ENCODE data around the gene C11orf97. TPM values are rescaled to one million over a fixed set of nuclear protein-coding genes. Genes with fewer than 3 reads are reported as not detected.

The C11orf97 gene
- total and polyA plus RNA-seq, 2 experiments from 2014 or later, result 0.59 TPM; not detected in 1

- no peaks in the 10 kb centered on the region for H3K4me1 ChIP-seq (ENCODE audit: insufficient read depth)
- no peak overlapping the region for H3K4me3 ChIP-seq
- DNase-seq (ENCODE audit: low spot score), result no peak
- no peaks in the 10 kb centered on the region for H3K27me3 ChIP-seq
- H2AFZ ChIP-seq, result no peak overlapping the region
- H3K4me2 ChIP-seq, result no peak overlapping the region
- H3K9me2 ChIP-seq (replicated peaks; ENCODE audit: insufficient read depth), result no peaks in the 10 kb centered on the region
- no peaks in the 10 kb centered on the region for H3K9me3 ChIP-seq (ENCODE audit: low read depth)
- 68% methylated on average over 8 of the region's 8 CpGs for WGBS (ENCODE audit: low lambda C conversion rate, missing lambda C conversion rate)
- TF ChIP-seq EZH2phosphoT487 (IDR thresholded peaks at IDR 0.05; ENCODE audit: low read depth, severe bottlenecking, unreplicated experiment), result no peak
- no peak for TF ChIP-seq EZH2 (IDR thresholded peaks at IDR 0.05; ENCODE audit: borderline replicate concordance)
- no peak for TF ChIP-seq CTCF (IDR thresholded peaks at IDR 0.05; ENCODE audit: poor library complexity)
- no peaks in the 10 kb centered on the region for H3K36me3 ChIP-seq (replicated peaks; ENCODE audit: insufficient read depth, low read depth)
- no peaks in the 10 kb centered on the region for H4K20me1 ChIP-seq (ENCODE audit: insufficient read depth, poor library complexity, severe bottlenecking)
- H3K27ac ChIP-seq, result no peak overlapping the region
- no peaks in the 10 kb centered on the region for H3K79me2 ChIP-seq
Observed at GRCh38 chr11:94563848-94564467, 51.7 kb downstream of the C11orf97 start.

GRCh38 chr11:94567181-94567670, 55.0 kb downstream of the C11orf97 start, which contains the start of gene PIWIL4:
Gene PIWIL4 (plus strand): TSS chr11:94567368. CDS start chr11:94567519, 151 bp downstream.
- no peak for TF ChIP-seq CTCF (IDR thresholded peaks at IDR 0.05; ENCODE audit: poor library complexity)
- TF ChIP-seq EZH2phosphoT487 (IDR thresholded peaks at IDR 0.05; ENCODE audit: low read depth, severe bottlenecking, unreplicated experiment), result no peak
- no peak for TF ChIP-seq EZH2 (IDR thresholded peaks at IDR 0.05; ENCODE audit: borderline replicate concordance)
- Histone ChIP-seq H3K27me3 (no peaks in the 10 kb centered on the region), H3K79me2 (no peaks in the 10 kb centered on the region), H4K20me1 (ENCODE audit: insufficient read depth, poor library complexity, severe bottlenecking) (no peaks in the 10 kb centered on the region), H3K4me2 (no peak within 1 kb of the TSS), H3K36me3 (replicated peaks; ENCODE audit: insufficient read depth, low read depth) (no peaks in the 10 kb centered on the region), H3K27ac (no peak within 1 kb of the TSS), H3K4me1 (ENCODE audit: insufficient read depth) (no peaks in the 10 kb centered on the region), H3K4me3 (no peak within 1 kb of the TSS), H3K9me3 (ENCODE audit: low read depth) (no peaks in the 10 kb centered on the region), H3K9me2 (replicated peaks; ENCODE audit: insufficient read depth) (no peaks in the 10 kb centered on the region), H2AFZ (no peak within 1 kb of the TSS)
- no peak for DNase-seq (ENCODE audit: low spot score)
- 98% methylated on average over 25 of the region's 25 CpGs for WGBS (ENCODE audit: low lambda C conversion rate, missing lambda C conversion rate)

GRCh38 chr11:94568200-94568599, 55.9 kb downstream of the C11orf97 start:
- no peak overlapping the region for H3K27ac ChIP-seq
- no peaks in the 10 kb centered on the region for H3K27me3 ChIP-seq
- H2AFZ ChIP-seq, result no peak overlapping the region
- no peak overlapping the region for H3K4me3 ChIP-seq
- WGBS (ENCODE audit: low lambda C conversion rate, missing lambda C conversion rate), result 94% methylated on average over 5 of the region's 5 CpGs
- DNase-seq (ENCODE audit: low spot score), result no peak
- no peaks in the 10 kb centered on the region for H3K79me2 ChIP-seq
- TF ChIP-seq EZH2 (IDR thresholded peaks at IDR 0.05; ENCODE audit: borderline replicate concordance) (no peak), EZH2phosphoT487 (IDR thresholded peaks at IDR 0.05; ENCODE audit: low read depth, severe bottlenecking, unreplicated experiment) (no peak), CTCF (IDR thresholded peaks at IDR 0.05; ENCODE audit: poor library complexity) (no peak)
- no peaks in the 10 kb centered on the region for H4K20me1 ChIP-seq (ENCODE audit: insufficient read depth, poor library complexity, severe bottlenecking)
- H3K9me3 ChIP-seq (ENCODE audit: low read depth), result no peaks in the 10 kb centered on the region
- H3K4me2 ChIP-seq, result no peak overlapping the region
- H3K9me2 ChIP-seq (replicated peaks; ENCODE audit: insufficient read depth), result no peaks in the 10 kb centered on the region
- H3K36me3 ChIP-seq (replicated peaks; ENCODE audit: insufficient read depth, low read depth), result no peaks in the 10 kb centered on the region
- no peaks in the 10 kb centered on the region for H3K4me1 ChIP-seq (ENCODE audit: insufficient read depth)
